OCI-LY7 (cell line): ENCODE data around the gene CFAP119. TPM values are rescaled to one million over a fixed set of nuclear protein-coding genes. Genes with fewer than 3 reads are reported as not detected.

Source experiments
- BruUV-seq: library from RNA; stranded (reverse); fragments of 400-500 nt; replicated peaks from 2 replicates; lab custom pipeline; 2021; lab: Mats Ljungman, UMichigan
- CTCF ChIA-PET: fragments of 300-600 bp; sonication (Branson Sonifier 250); formaldehyde crosslinking; loops from one replicate; lab custom pipeline; 2022; ENCODE audit warnings: antibody characterized with exemption; ENCODE audit not compliant: unreplicated experiment; lab: Charles Lee
- POLR2A ChIA-PET: fragments of 300-600 bp; sonication (Branson Sonifier 250); formaldehyde crosslinking; loops from one replicate; lab custom pipeline; 2022; ENCODE audit warnings: antibody characterized with exemption; lab: Charles Lee
- DNase-seq: peaks from one replicate; pipeline ENCODE4 v3.0.0-alpha.2; 2015; ENCODE audit warnings: low spot score
- H2AFZ ChIP-seq: fragments of 200-600 bp; sonication (generic), shearing (Covaris generic); 2 replicates; pipeline ENCODE4 v1.6.1; 2014; ENCODE audit warnings: mild to moderate bottlenecking, antibody characterized with exemption, low read length, moderate library complexity
- H3K27ac ChIP-seq: fragments of 200-600 bp; sonication (generic); 2 replicates; pipeline ENCODE4 v1.5.1; 2014; ENCODE audit warnings: mixed run types, low read depth, mild to moderate bottlenecking, moderate library complexity, low read length, inconsistent platforms; ENCODE audit not compliant: poor library complexity, severe bottlenecking
- H3K36me3 ChIP-seq: fragments of 200-600 bp; sonication (generic); 2 replicates; pipeline ENCODE4 v1.6.1; 2014; ENCODE audit warnings: mild to moderate bottlenecking, antibody characterized with exemption, low read length, moderate library complexity, mixed read lengths; ENCODE audit not compliant: insufficient read depth
- H3K4me1 ChIP-seq: fragments of 200-600 bp; sonication (generic); 2 replicates; pipeline ENCODE4 v1.5.1; 2014; ENCODE audit warnings: mild to moderate bottlenecking, low read length; ENCODE audit not compliant: insufficient read depth, poor library complexity, severe bottlenecking
- H3K4me2 ChIP-seq: fragments of 200-600 bp; sonication (generic); 2 replicates; pipeline ENCODE4 v1.6.1; 2014; ENCODE audit warnings: mild to moderate bottlenecking, low read length
- H3K4me3 ChIP-seq: fragments of 200-600 bp; sonication (generic); 2 replicates; pipeline ENCODE4 v1.5.1; 2014; ENCODE audit warnings: mild to moderate bottlenecking, low read depth, low read length; ENCODE audit not compliant: poor library complexity, severe bottlenecking
- H3K79me2 ChIP-seq: fragments of 200-600 bp; sonication (generic); 2 replicates; pipeline ENCODE4 v1.6.1; 2016; ENCODE audit warnings: low read depth, mild to moderate bottlenecking, low read length, moderate library complexity, mixed read lengths; ENCODE audit not compliant: insufficient read depth
- H3K9me2 ChIP-seq: fragments of 200-600 bp; sonication (generic); 2 replicates; pipeline ENCODE4 v1.6.1; 2016; ENCODE audit warnings: mild to moderate bottlenecking, low read length, mixed read lengths; ENCODE audit not compliant: insufficient read depth
- H3K9me3 ChIP-seq: fragments of 200-600 bp; sonication (generic); 2 replicates; pipeline ENCODE4 v1.6.1; 2014; ENCODE audit warnings: mild to moderate bottlenecking, mixed run types, low read length, mixed read lengths
- H4K20me1 ChIP-seq: fragments of 200-600 bp; sonication (generic); 2 replicates; pipeline ENCODE4 v1.6.1; 2014; ENCODE audit warnings: mild to moderate bottlenecking, antibody characterized with exemption, low read length, moderate library complexity, mixed read lengths; ENCODE audit not compliant: insufficient read depth
- CTCF ChIP-seq: fragments of 200-600 bp; sonication (generic); conservative IDR thresholded peaks from 2 replicates; pipeline ENCODE4 v1.5.1; 2014; ENCODE audit warnings: mild to moderate bottlenecking, antibody characterized with exemption, low read length, moderate library complexity, mixed read lengths
- EZH2phosphoT487 ChIP-seq: fragments of 200-600 bp; sonication (generic); IDR thresholded peaks from 2 replicates; pipeline ENCODE4 v1.6.1; 2018; ENCODE audit warnings: low read depth, borderline replicate concordance, mild to moderate bottlenecking, mixed run types, antibody characterized with exemption, low read length, moderate library complexity, mixed read lengths
- intact Hi-C: fragments of 100-400 bp; cut with micrococcal nuclease; formaldehyde crosslinking; loops from one replicate; pipeline ENCODE4 v1.10.0; 2022; ENCODE audit not compliant: unreplicated experiment
- total RNA-seq, 2 experiments: library from RNA; depleted of rRNA in 1 of 2; stranded (reverse); fragments of >200 nt in 1 of 2; shearing (Covaris generic) in 1 of 2; gene quantifications; 2 replicates each; pipeline ENCODE4 v1.2.3, GENCODE V29; 2014 to 2022

CFAP119 gene
- total RNA-seq, 2 experiments from 2014 or later: 25.0 to 27.4 TPM

- no peaks in the 10 kb centered on the region for H3K36me3 ChIP-seq
- H4K20me1 ChIP-seq: no peaks in the 10 kb centered on the region
- H3K4me1 ChIP-seq: peaks cover 4% of the 10 kb centered on the region
- no peak for DNase-seq
- CTCF ChIA-PET: interaction anchor here (0.6 kb wide), 1 partner anchor 138 kb away, joined by 4 read pairs; no protein-coding TSS in a partner anchor
- H2AFZ ChIP-seq: peak overlapping the region; percentile 75; the same call in 1 of the 2 replicates
- no peaks in the 10 kb centered on the region for H3K9me3 ChIP-seq
- no peaks in the 10 kb centered on the region for H3K79me2 ChIP-seq
- no peak for TF ChIP-seq CTCF
- no peak for TF ChIP-seq EZH2phosphoT487
- peak overlapping the region; percentile 20 for H3K4me3 ChIP-seq
- BruUV-seq: no TSS peak
- no peak overlapping the region for H3K27ac ChIP-seq
- no peak overlapping the region for H3K4me2 ChIP-seq
- intact Hi-C loops: no loop called here
- no peaks in the 10 kb centered on the region for H3K9me2 ChIP-seq
- POLR2A ChIA-PET: interaction anchor here (0.7 to 1.2 kb wide), 2 partner anchors 9 to 92 kb away, joined by 3 read pairs; no protein-coding TSS in a partner anchor
Observed at GRCh38 chr16:30805056-30805369, 43.2 kb upstream of the CFAP119 start.

GRCh38 chr16:30802936-30803335 lies 41.1 kb upstream of the CFAP119 start:
- Histone ChIP-seq H2AFZ (no peak overlapping the region), H3K4me1 (peaks cover 4% of the 10 kb centered on the region), H3K9me2 (no peaks in the 10 kb centered on the region), H4K20me1 (no peaks in the 10 kb centered on the region), H3K79me2 (no peaks in the 10 kb centered on the region), H3K4me2 (no peak overlapping the region), H3K36me3 (no peaks in the 10 kb centered on the region), H3K9me3 (no peaks in the 10 kb centered on the region), H3K4me3 (no peak overlapping the region), H3K27ac (no peak overlapping the region)
- no peak for DNase-seq
- TF ChIP-seq CTCF: no peak
- TF ChIP-seq EZH2phosphoT487: no peak
- no TSS peak for BruUV-seq
- ChIA-PET CTCF (no interaction called here), POLR2A (interaction anchor here (0.9 to 1.4 kb wide), 3 partner anchors 11 to 42 kb away, joined by 3 to 5 read pairs (median 3); no protein-coding TSS in a partner anchor)
- intact Hi-C loops: no loop called here

GRCh38 chr16:30797670-30798309 lies 35.9 kb upstream of the CFAP119 start:
- POLR2A ChIA-PET: interaction anchor here (0.6 to 1.6 kb wide), 3 partner anchors 9 to 16 kb away, joined by 3 to 6 read pairs (median 4); no protein-coding TSS in a partner anchor
- TF ChIP-seq EZH2phosphoT487 (no peak), CTCF (peak; percentile 55)

More at GRCh38 chr16:30797670-30798309, 35.9 kb upstream of the CFAP119 start:
- H3K4me3 ChIP-seq: no peak overlapping the region
- BruUV-seq: no TSS peak
- H4K20me1 ChIP-seq: no peaks in the 10 kb centered on the region
- peak; percentile 48 for DNase-seq
- CTCF ChIA-PET: no interaction called here
- H3K79me2 ChIP-seq: no peaks in the 10 kb centered on the region
- no peak overlapping the region for H2AFZ ChIP-seq
- no peaks in the 10 kb centered on the region for H3K9me2 ChIP-seq
- H3K9me3 ChIP-seq: no peaks in the 10 kb centered on the region
- H3K4me1 ChIP-seq: no peaks in the 10 kb centered on the region
- H3K27ac ChIP-seq: no peak overlapping the region
- no peak overlapping the region for H3K4me2 ChIP-seq
- intact Hi-C loops: no loop called here
- no peaks in the 10 kb centered on the region for H3K36me3 ChIP-seq
